Suprapubic skin (tissue), 4 donors: ENCODE data around the gene PFDN2.

Source experiments
- EP300 ChIP-seq: sonication (generic); formaldehyde crosslinking; IDR thresholded peaks from one replicate; pipeline ENCODE4 v1.6.1; 2017; ENCODE audit warnings: antibody characterized with exemption
- POLR2A ChIP-seq, 2 donors: fragments of 450-650 bp; IDR thresholded peaks; one replicate each; pipeline ENCODE4 v1.6.1; 2017; ENCODE audit warnings: antibody characterized with exemption in 2 of 2, mild to moderate bottlenecking in 2 of 2, moderate library complexity in 2 of 2
- POLR2AphosphoS5 ChIP-seq, 3 donors: sonication (generic); formaldehyde crosslinking; IDR thresholded peaks; one replicate each; pipeline ENCODE4 v1.6.1; 2017; ENCODE audit warnings: antibody characterized with exemption in 3 of 3
- TF ChIP-seq, protein P1 (sequence below), 2 donors: fragments of 200-600 bp in 1 of 2; fragments of 450-650 bp in 1 of 2; sonication (generic) in 1 of 2; IDR thresholded peaks; one replicate each; pipeline ENCODE4 v1.5.1; 2016 to 2019; ENCODE audit warnings: antibody characterized with exemption in 2 of 2, mild to moderate bottlenecking in 1 of 2, moderate library complexity in 1 of 2

DNA sequence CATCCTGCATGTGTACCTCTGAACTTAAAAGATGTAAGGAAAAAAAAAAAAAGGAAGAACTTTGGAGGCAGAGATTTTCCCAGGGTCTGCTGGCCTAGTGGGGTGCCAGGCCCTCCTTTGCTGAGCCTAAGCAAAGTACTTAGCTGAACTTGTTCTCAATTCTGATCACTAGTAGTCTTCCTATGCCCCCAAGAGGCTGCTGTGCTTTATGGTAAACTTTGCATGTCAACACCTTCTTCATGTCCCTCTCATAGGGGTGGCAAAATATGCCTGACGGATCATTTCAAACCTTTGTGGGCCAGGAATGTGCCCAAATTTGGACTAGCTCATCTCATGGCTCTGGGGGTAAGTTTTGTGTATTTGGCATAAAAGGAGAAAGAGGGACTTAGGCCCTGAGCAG lies 40.0 kb upstream of the PFDN2 start:
- TF ChIP-seq POLR2AphosphoS5 (IDR thresholded peaks at IDR 0.05) (no peak), EP300 (no peak), POLR2A (IDR thresholded peaks at IDR 0.05) (no peak)
- TF ChIP-seq, protein P1, sequence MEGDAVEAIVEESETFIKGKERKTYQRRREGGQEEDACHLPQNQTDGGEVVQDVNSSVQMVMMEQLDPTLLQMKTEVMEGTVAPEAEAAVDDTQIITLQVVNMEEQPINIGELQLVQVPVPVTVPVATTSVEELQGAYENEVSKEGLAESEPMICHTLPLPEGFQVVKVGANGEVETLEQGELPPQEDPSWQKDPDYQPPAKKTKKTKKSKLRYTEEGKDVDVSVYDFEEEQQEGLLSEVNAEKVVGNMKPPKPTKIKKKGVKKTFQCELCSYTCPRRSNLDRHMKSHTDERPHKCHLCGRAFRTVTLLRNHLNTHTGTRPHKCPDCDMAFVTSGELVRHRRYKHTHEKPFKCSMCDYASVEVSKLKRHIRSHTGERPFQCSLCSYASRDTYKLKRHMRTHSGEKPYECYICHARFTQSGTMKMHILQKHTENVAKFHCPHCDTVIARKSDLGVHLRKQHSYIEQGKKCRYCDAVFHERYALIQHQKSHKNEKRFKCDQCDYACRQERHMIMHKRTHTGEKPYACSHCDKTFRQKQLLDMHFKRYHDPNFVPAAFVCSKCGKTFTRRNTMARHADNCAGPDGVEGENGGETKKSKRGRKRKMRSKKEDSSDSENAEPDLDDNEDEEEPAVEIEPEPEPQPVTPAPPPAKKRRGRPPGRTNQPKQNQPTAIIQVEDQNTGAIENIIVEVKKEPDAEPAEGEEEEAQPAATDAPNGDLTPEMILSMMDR (IDR thresholded peaks at IDR 0.05), result no peak
